ENCODE measurements around the gene TAL1. TPM values are rescaled to one million over a fixed set of nuclear protein-coding genes. Genes with fewer than 3 reads are reported as not detected.

TAL1 gene
- total and polyA plus RNA-seq, 2 donors (not counting 1 experiment from before 2014, with no cell fraction given): 0.01 TPM; not detected in 1

- Histone ChIP-seq H3K4me2 (ENCODE audit: extremely low read depth, insufficient read depth, low read length) (no peak overlapping the region), H3K36me3 (ENCODE audit: control insufficient read depth, insufficient read depth, low read length) (no peaks in the 10 kb centered on the region), H2AFZ (ENCODE audit: low read length) (no peak overlapping the region), H3K4me1 (ENCODE audit: control insufficient read depth, extremely low read depth, insufficient read depth, low read length) (no peaks in the 10 kb centered on the region), H3K9ac (ENCODE audit: insufficient read depth, low read length) (no peak overlapping the region), H3K9me3 (ENCODE audit: control insufficient read depth, insufficient read depth, low read depth, low read length) (no peaks in the 10 kb centered on the region), H3K27me3 (ENCODE audit: control insufficient read depth, insufficient read depth, low read length) (peaks cover 50% of the 10 kb centered on the region), H3K27ac (ENCODE audit: insufficient read depth, low read length) (no peak overlapping the region), H3K4me3 (replicated peaks in 1 of 4; ENCODE audit: control extremely low read depth in 1 of 4, insufficient read depth in 1 of 4, low read depth in 3 of 4, low read length in 4 of 4) (no peak overlapping the region), H4K20me1 (ENCODE audit: control insufficient read depth, extremely low read depth, insufficient read depth, low read length) (no peaks in the 10 kb centered on the region), H3K79me2 (ENCODE audit: control insufficient read depth, insufficient read depth, low read length) (no peaks in the 10 kb centered on the region)
- TF ChIP-seq EZH2 (IDR thresholded peaks at IDR 0.05; ENCODE audit: low read length, missing control alignments): no peak
- TF ChIP-seq CTCF (conservative IDR thresholded peaks at IDR 0.05 in 1 of 2, IDR thresholded peaks at IDR 0.05 in 1 of 2; ENCODE audit: low read depth in 1 of 2, low read length in 2 of 2): no peak
- no peak for DNase-seq (ENCODE audit: low read depth in 2 of 2)
Measured at GRCh38 chr1:47233186-47233585, 1.2 kb upstream of the TAL1 start.

- TF ChIP-seq CTCF (conservative IDR thresholded peaks at IDR 0.05 in 1 of 2, IDR thresholded peaks at IDR 0.05 in 1 of 2; ENCODE audit: low read depth in 1 of 2, low read length in 2 of 2) (no peak), EZH2 (IDR thresholded peaks at IDR 0.05; ENCODE audit: low read length, missing control alignments) (peak; percentile 86)
- no peaks in the 10 kb centered on the region for H3K79me2 ChIP-seq (ENCODE audit: control insufficient read depth, insufficient read depth, low read length)
- peak; percentile 34 to 62 for DNase-seq (ENCODE audit: low read depth in 2 of 2)
Measured at GRCh38 chr1:47231301-47232186, 481 bp downstream of the TAL1 start.

GRCh38 chr1:47230692-47231300 is 1.2 kb downstream of the TAL1 start:
- no peaks in the 10 kb centered on the region for H3K79me2 ChIP-seq (ENCODE audit: control insufficient read depth, insufficient read depth, low read length)
- H4K20me1 ChIP-seq (ENCODE audit: control insufficient read depth, extremely low read depth, insufficient read depth, low read length): no peaks in the 10 kb centered on the region
- H3K36me3 ChIP-seq (ENCODE audit: control insufficient read depth, insufficient read depth, low read length): no peaks in the 10 kb centered on the region
- DNase-seq (ENCODE audit: low read depth in 2 of 2): no peak
- TF ChIP-seq CTCF (conservative IDR thresholded peaks at IDR 0.05 in 1 of 2, IDR thresholded peaks at IDR 0.05 in 1 of 2; ENCODE audit: low read depth in 1 of 2, low read length in 2 of 2) (no peak), EZH2 (IDR thresholded peaks at IDR 0.05; ENCODE audit: low read length, missing control alignments) (peak; percentile 90)
- H3K4me2 ChIP-seq (ENCODE audit: extremely low read depth, insufficient read depth, low read length): no peak overlapping the region
- H3K9me3 ChIP-seq (ENCODE audit: control insufficient read depth, insufficient read depth, low read depth, low read length): no peaks in the 10 kb centered on the region
- H3K27ac ChIP-seq (ENCODE audit: insufficient read depth, low read length): no peak overlapping the region
- H3K27me3 ChIP-seq (ENCODE audit: control insufficient read depth, insufficient read depth, low read length): peaks cover 74% of the 10 kb centered on the region
- no peak overlapping the region for H2AFZ ChIP-seq (ENCODE audit: low read length)
- no peak overlapping the region for H3K9ac ChIP-seq (ENCODE audit: insufficient read depth, low read length)
- no peaks in the 10 kb centered on the region for H3K4me1 ChIP-seq (ENCODE audit: control insufficient read depth, extremely low read depth, insufficient read depth, low read length)
- H3K4me3 ChIP-seq (replicated peaks in 1 of 4; ENCODE audit: control extremely low read depth in 1 of 4, insufficient read depth in 1 of 4, low read depth in 3 of 4, low read length in 4 of 4): no peak overlapping the region

More at GRCh38 chr1:47231301-47232186, 481 bp downstream of the TAL1 start:
- H2AFZ ChIP-seq (ENCODE audit: low read length): no peak overlapping the region
- H3K4me2 ChIP-seq (ENCODE audit: extremely low read depth, insufficient read depth, low read length): peak overlapping the region; percentile 42
- H3K4me1 ChIP-seq (ENCODE audit: control insufficient read depth, extremely low read depth, insufficient read depth, low read length): no peaks in the 10 kb centered on the region
- no peaks in the 10 kb centered on the region for H3K36me3 ChIP-seq (ENCODE audit: control insufficient read depth, insufficient read depth, low read length)
- H3K4me3 ChIP-seq (replicated peaks in 1 of 4; ENCODE audit: control extremely low read depth in 1 of 4, insufficient read depth in 1 of 4, low read depth in 3 of 4, low read length in 4 of 4): peak overlapping the region in 2 of 4 experiments; percentile 20 to 29
- H3K27me3 ChIP-seq (ENCODE audit: control insufficient read depth, insufficient read depth, low read length): peaks cover 67% of the 10 kb centered on the region
- H3K9me3 ChIP-seq (ENCODE audit: control insufficient read depth, insufficient read depth, low read depth, low read length): no peaks in the 10 kb centered on the region
- H3K27ac ChIP-seq (ENCODE audit: insufficient read depth, low read length): no peak overlapping the region
- no peaks in the 10 kb centered on the region for H4K20me1 ChIP-seq (ENCODE audit: control insufficient read depth, extremely low read depth, insufficient read depth, low read length)
- no peak overlapping the region for H3K9ac ChIP-seq (ENCODE audit: insufficient read depth, low read length)

All from fibroblast of lung (primary cell).